ENCODE measurements around the gene CCDC12.

The CCDC12 gene

GRCh38 chr3:47007001-47007400 is 30.5 kb upstream of the CCDC12 start:
- no peak for DNase-seq

DNA sequence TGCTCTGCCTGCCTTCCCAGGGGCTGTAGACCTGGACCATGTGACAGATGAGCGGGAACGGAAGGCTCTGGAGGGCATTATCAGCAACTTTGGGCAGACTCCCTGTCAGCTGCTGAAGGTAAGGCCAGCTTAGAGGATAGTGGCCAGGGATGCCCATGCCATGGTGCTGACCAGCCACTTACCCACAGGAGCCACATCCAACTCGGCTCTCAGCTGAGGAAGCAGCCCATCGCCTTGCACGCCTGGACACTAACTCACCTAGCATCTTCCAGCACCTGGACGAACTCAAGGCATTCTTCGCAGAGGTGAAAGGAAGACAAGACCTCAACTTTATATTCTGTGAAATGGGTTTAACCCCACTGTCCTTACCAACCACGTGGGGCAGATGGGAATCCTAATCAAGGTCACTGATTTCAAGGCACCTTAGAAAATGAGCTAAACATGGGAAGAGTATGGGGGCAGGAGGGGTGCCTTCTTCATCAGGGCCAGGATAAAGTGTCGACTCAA is 29.7 kb upstream of the CCDC12 start:
- DNase-seq, result no peak

- DNase-seq, result no peak
Measured at GRCh38 chr3:47005212-47006144, 28.9 kb upstream of the CCDC12 start.

DNA sequence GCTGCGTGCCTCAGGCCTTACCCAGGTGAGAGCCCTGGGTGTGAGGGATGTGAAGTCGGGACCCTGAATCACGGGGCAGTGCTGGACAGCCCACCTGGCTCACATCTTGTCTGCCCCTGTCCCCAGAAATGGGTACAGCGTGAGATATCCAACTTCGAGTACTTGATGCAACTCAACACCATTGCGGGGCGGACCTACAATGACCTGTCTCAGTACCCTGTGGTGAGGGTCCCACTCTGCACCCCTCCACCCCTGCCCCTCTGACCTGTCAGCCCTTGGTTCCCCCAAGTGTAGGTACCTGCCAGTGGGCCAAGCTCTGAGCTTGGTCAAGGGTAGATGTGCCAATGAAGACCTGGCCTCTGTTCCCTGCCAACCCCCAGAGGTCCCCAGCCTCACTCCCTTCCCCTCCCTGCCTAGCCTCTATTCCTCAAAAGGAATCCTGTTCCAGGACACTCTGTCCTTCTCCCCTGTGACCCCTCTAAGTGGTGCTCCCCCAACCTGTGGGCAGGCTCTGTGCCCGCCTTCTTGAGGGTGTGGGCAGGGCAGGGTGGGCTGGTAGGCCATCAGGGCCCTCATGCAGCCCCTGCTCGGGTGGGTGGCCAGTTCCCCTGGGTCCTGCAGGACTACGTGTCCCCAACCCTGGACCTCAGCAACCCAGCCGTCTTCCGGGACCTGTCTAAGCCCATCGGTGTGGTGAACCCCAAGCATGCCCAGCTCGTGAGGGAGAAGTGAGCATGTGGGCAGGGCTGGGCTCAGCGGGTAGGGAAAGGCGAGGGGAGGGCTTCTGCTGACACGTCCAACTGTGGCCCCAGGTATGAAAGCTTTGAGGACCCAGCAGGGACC is 28.0 kb upstream of the CCDC12 start:
- no peak for DNase-seq

- DNase-seq, result no peak
Measured at GRCh38 chr3:47003461-47004368, 27.2 kb upstream of the CCDC12 start.

GRCh38 chr3:47003056-47003410 is 26.5 kb upstream of the CCDC12 start:
- DNase-seq, result no peak

GRCh38 chr3:47002171-47003055 is 25.9 kb upstream of the CCDC12 start:
- no peak for DNase-seq

- DNase-seq, result no peak
Measured at GRCh38 chr3:47001731-47002170, 25.2 kb upstream of the CCDC12 start.

- DNase-seq, result no peak
Measured at GRCh38 chr3:47000922-47001730, 24.6 kb upstream of the CCDC12 start.

GRCh38 chr3:47000198-47000815 is 23.8 kb upstream of the CCDC12 start:
- no peak for DNase-seq

DNA sequence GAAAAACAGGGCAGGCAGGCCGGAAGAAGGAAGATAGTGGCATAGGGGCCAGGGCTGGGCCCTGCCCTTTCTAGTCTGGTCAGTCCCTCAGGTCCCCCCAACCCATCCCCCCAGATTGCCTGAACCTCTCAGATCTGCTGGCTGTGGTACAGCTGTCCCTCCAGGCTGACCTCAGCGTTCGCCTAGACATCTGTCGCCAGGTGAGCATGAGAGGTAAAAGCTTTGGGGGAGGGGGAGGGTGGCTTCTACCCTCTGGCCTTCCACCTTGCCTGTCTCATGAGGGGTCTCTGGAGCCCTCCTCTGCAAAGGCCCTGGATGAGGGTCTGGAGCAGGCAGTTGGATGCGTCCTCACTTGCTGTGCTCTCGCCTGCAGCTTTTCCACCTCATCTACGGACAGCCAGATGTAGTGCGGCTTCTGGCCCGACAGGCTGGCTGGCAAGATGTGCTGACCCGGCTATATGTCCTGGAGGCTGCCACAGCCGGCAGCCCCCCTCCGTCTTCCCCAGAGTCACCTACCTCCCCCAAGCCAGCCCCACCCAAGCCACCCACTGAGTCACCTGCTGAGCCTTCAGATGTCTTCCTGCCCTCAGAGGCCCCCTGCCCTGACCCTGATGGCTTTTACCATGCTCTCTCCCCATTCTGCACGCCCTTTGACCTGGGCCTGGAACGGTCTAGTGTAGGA is 23.1 kb upstream of the CCDC12 start:
- no peak for DNase-seq

DNA sequence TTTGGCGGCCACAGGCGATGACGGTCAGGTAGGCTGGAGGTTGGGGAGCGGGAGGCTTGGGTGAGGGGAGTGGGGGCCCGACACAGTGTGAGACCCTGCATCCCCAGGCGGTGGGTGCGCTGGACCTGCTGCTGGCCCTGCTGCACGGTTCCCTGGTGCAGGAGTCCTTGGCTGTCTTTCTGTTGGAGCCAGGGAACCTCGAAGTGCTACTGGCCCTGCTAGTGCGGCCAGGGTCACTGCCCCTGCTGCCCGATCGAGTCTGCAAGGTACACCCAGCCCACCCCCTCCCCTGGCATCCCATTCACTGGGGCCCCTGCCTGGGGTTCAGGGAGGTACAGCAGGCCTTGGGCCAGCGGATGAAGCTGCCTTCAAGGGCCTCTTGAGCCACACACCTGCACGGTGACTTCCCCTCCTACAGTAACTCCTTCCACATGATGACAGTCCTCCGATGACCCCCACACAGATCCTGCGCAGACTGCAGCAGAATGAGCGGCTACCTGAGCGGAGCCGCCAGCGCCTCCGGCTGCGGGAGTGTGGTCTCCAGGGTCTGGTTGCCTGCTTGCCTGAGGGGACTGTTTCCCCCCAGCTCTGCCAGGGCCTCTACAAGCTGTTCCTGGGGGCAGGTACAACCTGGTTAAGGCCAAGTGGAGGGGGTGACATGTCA is 22.4 kb upstream of the CCDC12 start:
- DNase-seq, result no peak

GRCh38 chr3:46998121-46998851 is 21.7 kb upstream of the CCDC12 start:
- DNase-seq, result no peak

- no peak for DNase-seq
Measured at GRCh38 chr3:46997453-46998091, 21.0 kb upstream of the CCDC12 start.

GRCh38 chr3:46996689-46997452 is 20.3 kb upstream of the CCDC12 start:
- DNase-seq, result no peak

DNA sequence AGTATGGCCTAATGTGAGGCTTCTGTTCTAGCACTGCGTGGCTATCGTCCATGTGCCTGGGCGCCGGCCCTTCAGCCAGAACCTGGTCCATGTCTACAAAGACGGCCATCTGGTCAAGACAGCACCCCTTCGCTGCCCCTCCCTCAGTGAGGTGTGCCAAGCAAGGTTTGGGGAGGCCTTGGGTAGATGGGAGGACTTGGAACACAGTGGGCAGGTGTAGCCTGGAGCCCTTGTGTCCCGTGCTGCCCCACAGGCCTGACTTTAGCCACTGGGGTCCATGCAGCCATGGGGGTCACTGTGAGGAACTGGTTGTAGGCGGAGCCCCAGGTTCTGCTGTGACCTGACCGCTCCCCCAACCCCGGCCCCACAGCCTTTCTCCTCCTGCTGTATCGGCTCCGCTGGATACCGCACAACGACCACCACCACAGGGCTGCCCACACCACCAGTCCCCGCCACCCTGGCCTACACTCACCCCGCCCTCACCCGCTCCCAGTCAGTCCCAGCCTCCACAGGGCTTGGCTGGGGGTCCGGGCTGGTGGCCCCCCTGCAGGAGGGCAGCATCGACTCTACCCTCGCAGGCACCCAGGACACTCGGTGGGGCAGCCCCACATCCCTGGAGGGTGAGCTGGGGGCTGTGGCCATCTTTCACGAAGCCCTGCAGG is 19.5 kb upstream of the CCDC12 start:
- no peak for DNase-seq
